ENCODE measurements around the gene SLC23A2. TPM values are rescaled to one million over a fixed set of nuclear protein-coding genes. Genes with fewer than 3 reads are reported as not detected.
A peak's percentile ranks its signal among the peaks of the same experiment; 100 is the strongest.

SLC23A2 gene
- polyA plus RNA-seq, 3 donors = 3.3 to 28.4 (median 6.4) TPM

DNA sequence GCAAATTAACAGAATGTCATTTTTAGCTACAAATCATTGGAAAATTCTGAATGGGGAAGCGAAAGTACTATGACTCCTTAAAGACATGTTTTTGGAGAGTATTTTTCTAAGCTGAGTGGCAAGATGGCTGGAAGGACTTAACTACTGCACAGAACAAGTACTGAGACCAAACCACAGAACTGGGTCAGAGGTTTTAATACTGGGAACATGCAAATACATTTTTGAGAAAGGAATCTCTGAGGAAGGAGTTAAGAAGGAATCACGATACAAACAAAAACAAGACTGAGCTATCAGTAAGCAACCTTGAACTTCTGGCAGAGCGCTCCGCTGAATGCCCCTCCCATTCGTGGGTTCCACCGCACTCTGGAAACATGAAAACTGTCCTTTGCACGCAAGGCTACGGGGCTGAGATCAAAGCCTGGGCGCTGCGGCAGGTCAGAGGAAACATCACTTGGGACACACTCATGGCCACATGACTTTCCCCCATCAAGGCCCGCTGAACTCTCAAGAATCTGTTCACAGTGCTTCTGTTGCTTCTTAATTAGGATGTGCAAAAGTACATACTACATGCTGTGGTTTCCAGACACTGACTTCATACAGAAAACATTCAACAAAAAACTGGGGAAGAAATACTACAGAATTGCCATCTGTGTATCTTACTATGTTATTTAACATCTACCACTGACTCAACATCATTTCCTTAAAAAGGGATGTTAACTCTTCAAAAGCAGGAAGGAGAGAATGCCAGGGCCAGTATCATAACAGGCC, 27.8 kb downstream of the SLC23A2 start:
- H2AFZ ChIP-seq (ENCODE audit: insufficient read depth, low read depth, low read length, poor library complexity, severe bottlenecking) = peak overlapping the region; percentile 49
- H3K27me3 ChIP-seq (ENCODE audit: control insufficient read depth in 2 of 2, insufficient read depth in 2 of 2, low read length in 2 of 2) = no peaks in the 10 kb centered on the region
- H3K9ac ChIP-seq (ENCODE audit: insufficient read depth, low read length, poor library complexity, severe bottlenecking) = peak overlapping the region; percentile 55
- H3K4me2 ChIP-seq (replicated peaks; ENCODE audit: extremely low read depth, low read length, poor library complexity, severe bottlenecking) = peak overlapping the region; percentile 70
- intact Hi-C loops (cut with micrococcal nuclease) = no loop called here
- Mint-ChIP-seq H3K27me3 (ENCODE audit: low read depth in 3 of 3) (no peaks in the 10 kb centered on the region), H3K9me3 (no peaks in the 10 kb centered on the region), H3K27ac (peak overlapping the region; percentile 79 to 94 (median 90)), H3K36me3 (peaks cover 21 to 29% of the 10 kb centered on the region in 2 donors), H3K4me3 (peak overlapping the region; percentile 80 to 89), H3K4me1 (peaks cover 20% of the 10 kb centered on the region)
- H3K27ac ChIP-seq (ENCODE audit: low read depth in 1 of 2, low read length in 2 of 2) = peak overlapping the region; percentile 69 to 90
- peak overlapping the region; percentile 42 to 71 (median 48) for H3K4me3 ChIP-seq (replicated peaks in 1 of 3; ENCODE audit: low read depth in 2 of 3, low read length in 3 of 3)
- peak; percentile 72 to 95 (median 78) for DNase-seq
- WGBS (ENCODE audit: insufficient coverage) = 2% methylated on average over 5 of the region's 11 CpGs
- H3K36me3 ChIP-seq (replicated peaks in 1 of 2; ENCODE audit: control insufficient read depth in 1 of 2, insufficient read depth in 2 of 2, low read length in 2 of 2) = peaks cover 14 to 24% of the 10 kb centered on the region in 2 donors
- peaks cover 68% of the 10 kb centered on the region for H3K79me2 ChIP-seq (ENCODE audit: insufficient read depth, low read length)
- peaks cover 15 to 19% of the 10 kb centered on the region in 2 donors for H3K4me1 ChIP-seq (ENCODE audit: control insufficient read depth in 1 of 2, insufficient read depth in 2 of 2, low read length in 2 of 2)
- no peaks in the 10 kb centered on the region for H3K9me3 ChIP-seq (replicated peaks in 1 of 2; ENCODE audit: control insufficient read depth in 1 of 2, insufficient read depth in 1 of 2, low read length in 2 of 2)
- peaks cover 8% of the 10 kb centered on the region for H4K20me1 ChIP-seq (ENCODE audit: insufficient read depth, low read length)
- TF ChIP-seq, protein P1, sequence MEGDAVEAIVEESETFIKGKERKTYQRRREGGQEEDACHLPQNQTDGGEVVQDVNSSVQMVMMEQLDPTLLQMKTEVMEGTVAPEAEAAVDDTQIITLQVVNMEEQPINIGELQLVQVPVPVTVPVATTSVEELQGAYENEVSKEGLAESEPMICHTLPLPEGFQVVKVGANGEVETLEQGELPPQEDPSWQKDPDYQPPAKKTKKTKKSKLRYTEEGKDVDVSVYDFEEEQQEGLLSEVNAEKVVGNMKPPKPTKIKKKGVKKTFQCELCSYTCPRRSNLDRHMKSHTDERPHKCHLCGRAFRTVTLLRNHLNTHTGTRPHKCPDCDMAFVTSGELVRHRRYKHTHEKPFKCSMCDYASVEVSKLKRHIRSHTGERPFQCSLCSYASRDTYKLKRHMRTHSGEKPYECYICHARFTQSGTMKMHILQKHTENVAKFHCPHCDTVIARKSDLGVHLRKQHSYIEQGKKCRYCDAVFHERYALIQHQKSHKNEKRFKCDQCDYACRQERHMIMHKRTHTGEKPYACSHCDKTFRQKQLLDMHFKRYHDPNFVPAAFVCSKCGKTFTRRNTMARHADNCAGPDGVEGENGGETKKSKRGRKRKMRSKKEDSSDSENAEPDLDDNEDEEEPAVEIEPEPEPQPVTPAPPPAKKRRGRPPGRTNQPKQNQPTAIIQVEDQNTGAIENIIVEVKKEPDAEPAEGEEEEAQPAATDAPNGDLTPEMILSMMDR (IDR thresholded peaks at IDR 0.05) = no peak

DNA sequence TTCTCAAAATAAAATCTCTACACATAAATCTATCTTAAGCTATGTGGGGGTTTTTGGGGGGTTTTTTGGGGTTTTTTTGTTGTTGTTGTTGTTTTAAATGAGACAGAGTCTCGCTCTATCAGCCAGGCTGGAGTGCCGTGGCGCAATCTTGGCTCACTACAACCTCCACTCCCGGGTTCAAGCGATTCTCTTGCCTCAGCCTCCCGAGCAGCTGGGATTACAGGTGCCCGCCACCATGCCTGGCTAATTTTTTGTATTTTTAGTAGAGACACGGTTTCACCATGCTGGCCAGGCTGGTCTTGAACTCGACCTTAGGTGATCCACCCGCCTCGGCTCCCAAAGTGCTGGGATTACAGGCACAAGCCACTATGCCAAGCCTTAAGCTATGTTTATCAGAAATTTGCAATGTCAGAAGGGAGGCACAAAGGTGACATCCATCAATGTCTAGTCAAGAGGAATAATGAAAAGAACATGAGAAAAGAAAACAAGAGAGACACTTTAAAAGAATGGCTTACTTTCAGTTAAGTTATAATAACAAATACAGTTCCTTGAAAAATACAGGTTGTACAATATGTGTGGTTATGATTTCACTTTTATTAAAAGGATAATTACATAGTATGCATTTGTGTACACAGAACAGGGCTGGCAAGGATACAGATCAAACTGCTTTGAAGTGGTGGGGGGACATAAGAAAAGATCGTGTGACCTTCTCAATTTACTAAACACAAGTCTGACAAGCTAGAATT, 28.6 kb downstream of the SLC23A2 start:
- H3K27me3 Mint-ChIP-seq (ENCODE audit: low read depth in 3 of 3) = no peaks in the 10 kb centered on the region
- peak overlapping the region; percentile 55 for H3K9ac ChIP-seq (ENCODE audit: insufficient read depth, low read length, poor library complexity, severe bottlenecking)
- H3K4me3 ChIP-seq (replicated peaks in 1 of 3; ENCODE audit: low read depth in 2 of 3, low read length in 3 of 3) = peak overlapping the region in 2 of 3 experiments; percentile 48 to 71
- peaks cover 21 to 33% of the 10 kb centered on the region in 2 donors for H3K36me3 ChIP-seq (replicated peaks in 1 of 2; ENCODE audit: control insufficient read depth in 1 of 2, insufficient read depth in 2 of 2, low read length in 2 of 2)
- H3K27ac ChIP-seq (ENCODE audit: low read depth in 1 of 2, low read length in 2 of 2) = peak overlapping the region in 1 of 2 donors; percentile 90
- peaks cover under 1% of the 10 kb centered on the region for H4K20me1 ChIP-seq (ENCODE audit: insufficient read depth, low read length)
- H3K9me3 ChIP-seq (replicated peaks in 1 of 2; ENCODE audit: control insufficient read depth in 1 of 2, insufficient read depth in 1 of 2, low read length in 2 of 2) = no peaks in the 10 kb centered on the region
- intact Hi-C loops (cut with micrococcal nuclease) = no loop called here
- H3K27me3 ChIP-seq (ENCODE audit: control insufficient read depth in 2 of 2, insufficient read depth in 2 of 2, low read length in 2 of 2) = no peaks in the 10 kb centered on the region
- peak overlapping the region in 6 of 7 donors; percentile 79 to 94 (median 90) for H3K27ac Mint-ChIP-seq
- peak in 1 of 3 donors; percentile 29 for DNase-seq
- H3K4me1 ChIP-seq (ENCODE audit: control insufficient read depth in 1 of 2, insufficient read depth in 2 of 2, low read length in 2 of 2) = peaks cover 15 to 19% of the 10 kb centered on the region in 2 donors
- H3K4me2 ChIP-seq (replicated peaks; ENCODE audit: extremely low read depth, low read length, poor library complexity, severe bottlenecking) = peak overlapping the region; percentile 70
- H3K4me3 Mint-ChIP-seq = peak overlapping the region in 1 of 2 donors; percentile 89
- peaks cover 60% of the 10 kb centered on the region for H3K79me2 ChIP-seq (ENCODE audit: insufficient read depth, low read length)
- TF ChIP-seq, protein P1 (IDR thresholded peaks at IDR 0.05) = no peak
- no peak overlapping the region for H2AFZ ChIP-seq (ENCODE audit: insufficient read depth, low read depth, low read length, poor library complexity, severe bottlenecking)
- 95% methylated on average over 5 of the region's 12 CpGs for WGBS (ENCODE audit: insufficient coverage)
- peaks cover 22% of the 10 kb centered on the region for H3K4me1 Mint-ChIP-seq
- peaks cover 29 to 38% of the 10 kb centered on the region in 2 donors for H3K36me3 Mint-ChIP-seq
- H3K9me3 Mint-ChIP-seq = peaks cover 0 to 2% (median 0%) of the 10 kb centered on the region in 7 donors
